Measurements from ENCODE around the gene SFT2D1.

The SFT2D1 gene

DNA sequence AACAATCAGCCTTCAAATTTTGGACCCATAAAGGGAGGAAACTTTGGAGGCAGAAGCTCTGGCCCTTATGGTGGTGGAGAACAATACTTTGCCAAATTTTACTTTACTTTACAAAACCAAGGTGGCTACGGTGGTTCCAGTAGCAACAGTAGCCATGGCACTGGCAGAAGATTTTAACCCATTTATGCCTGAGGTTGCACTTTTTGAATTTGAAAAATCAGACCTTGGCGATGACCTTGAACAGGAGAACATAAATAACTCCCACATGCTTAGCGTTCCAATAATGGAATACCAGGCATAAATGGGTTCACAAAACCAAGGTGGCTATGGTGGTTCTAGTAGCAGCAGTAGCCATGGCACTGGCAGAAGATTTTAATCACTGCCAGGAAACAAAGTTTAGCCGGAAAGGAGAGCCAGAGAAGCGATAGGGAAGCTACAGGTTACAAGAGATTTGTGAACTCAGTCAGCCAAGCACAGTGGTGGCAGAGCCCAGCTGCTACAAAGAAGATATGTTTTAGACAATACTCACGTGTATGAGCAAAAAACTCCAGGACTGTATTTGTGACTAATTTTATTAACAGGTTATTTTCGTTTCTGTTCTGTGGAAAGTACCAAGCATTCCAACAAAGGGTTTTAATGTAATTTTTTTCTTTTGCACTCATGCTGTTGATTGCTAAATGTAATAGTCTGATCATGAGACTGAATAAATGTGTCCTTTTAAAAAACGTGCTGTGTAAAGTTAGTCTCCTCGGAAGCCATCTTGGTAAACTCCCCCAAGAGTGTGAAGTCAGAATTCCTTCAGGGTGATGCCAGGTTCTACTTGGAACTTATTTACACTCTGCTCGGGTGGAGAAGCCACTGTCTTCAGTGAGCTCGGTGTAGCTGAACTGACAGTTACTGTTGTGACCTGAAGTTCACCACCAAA, 6.7 kb downstream of the SFT2D1 start:
- no peak for DNase-seq (ENCODE audit: extremely low read depth in 1 of 2, low read depth in 1 of 2)

DNA sequence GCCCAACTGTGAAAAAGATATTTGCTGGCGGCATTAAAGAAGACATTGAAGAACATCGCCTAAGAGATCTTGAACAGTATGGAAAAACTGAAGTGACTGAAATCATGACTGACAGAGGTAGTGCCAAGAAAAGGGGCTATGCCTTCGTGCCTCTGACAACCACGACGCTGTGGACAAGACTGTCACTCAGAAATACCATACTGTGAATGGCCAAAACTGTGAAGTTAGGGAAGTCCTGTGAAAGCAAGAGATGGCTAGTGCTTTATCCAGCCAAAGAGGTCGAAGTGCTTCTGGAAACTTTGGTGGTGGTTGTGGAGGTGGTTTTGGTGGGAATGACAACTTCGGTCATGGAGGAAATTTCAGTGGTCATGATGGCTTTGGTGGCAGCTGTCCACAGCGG, 7.5 kb downstream of the SFT2D1 start:
- DNase-seq (ENCODE audit: extremely low read depth in 1 of 2, low read depth in 1 of 2) = no peak

DNA sequence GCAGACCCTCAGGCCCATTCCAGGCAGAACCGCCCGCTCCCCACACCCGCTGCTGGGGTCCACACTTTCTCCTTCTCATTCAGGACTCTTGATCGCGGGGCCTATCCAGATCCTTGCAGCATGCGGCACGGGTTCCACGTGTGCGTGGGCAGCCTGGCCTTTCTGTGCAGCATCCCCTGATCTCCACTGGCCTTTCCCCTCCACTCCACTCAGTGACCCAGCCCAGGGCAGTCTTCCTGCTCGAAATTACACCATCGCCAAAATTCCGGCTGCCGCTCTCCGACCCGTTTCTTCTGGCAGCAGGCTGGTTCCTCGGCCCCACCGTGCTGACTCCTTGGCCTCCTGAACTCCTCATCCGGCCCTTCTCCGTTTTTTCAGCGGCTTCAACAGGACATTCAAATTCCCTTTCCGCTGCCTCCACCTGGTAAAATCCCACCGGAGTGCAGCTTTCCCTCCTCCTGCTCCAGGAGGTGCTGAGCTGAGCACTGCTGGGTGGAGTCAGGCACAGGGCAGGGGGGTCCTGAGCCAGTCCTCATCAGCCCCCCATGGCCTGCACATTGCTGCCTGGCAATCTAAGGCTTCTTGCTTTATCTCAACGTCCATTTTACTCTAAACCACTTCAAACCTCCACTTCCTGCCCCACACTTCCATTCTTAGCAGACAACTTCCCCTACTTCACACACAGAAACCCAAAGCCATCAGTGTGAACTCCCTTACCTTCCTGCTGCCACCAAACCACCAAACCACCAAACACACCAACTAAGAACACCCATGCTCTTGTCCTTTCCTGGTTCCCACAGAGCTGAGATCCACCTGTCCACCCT, 9.0 kb downstream of the SFT2D1 start:
- DNase-seq (ENCODE audit: extremely low read depth in 1 of 2, low read depth in 1 of 2) = peak in 1 of 2 donors; percentile 14

DNA sequence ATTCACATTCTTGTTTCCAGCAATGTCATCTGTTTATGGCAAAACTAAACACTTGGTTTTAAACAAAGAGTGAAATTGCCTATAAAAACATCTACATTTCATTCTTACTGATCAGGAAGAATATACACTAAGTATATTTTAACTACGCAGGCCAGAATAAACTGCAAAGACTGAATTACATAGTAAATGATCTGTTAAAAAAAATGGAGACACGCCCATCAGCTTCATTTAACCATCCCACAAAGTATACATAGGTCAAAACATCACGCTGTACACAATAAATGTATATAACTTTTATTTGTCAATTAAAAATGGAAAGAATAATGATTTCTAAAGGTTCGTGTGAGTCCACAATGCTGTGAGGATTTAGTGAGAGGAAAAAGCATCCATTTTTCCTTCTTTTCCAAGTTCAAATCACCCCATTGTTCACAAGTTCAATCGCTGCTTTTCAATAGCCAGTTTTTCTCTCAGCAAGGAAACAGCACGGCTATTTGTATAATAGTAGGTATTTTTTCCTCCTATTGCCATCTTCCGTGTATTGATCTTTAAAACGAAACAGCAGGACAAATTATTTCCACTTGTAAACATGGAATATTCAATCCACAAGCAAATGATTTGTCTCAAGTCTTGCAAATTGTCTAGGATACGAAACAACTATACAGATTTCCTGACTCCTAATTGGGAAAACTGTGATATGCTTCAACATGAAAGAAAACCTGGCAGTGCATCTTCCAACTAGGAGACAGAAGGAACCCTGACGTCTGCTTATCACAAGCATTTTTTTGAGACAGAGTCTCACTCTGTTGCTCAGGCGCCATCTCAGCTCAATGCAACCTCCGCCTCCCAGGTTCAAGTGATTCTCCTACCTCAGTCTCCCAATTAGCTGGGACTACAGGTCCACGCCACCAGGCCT, 10.6 kb downstream of the SFT2D1 start:
- DNase-seq (ENCODE audit: extremely low read depth in 1 of 2, low read depth in 1 of 2) = no peak

DNA sequence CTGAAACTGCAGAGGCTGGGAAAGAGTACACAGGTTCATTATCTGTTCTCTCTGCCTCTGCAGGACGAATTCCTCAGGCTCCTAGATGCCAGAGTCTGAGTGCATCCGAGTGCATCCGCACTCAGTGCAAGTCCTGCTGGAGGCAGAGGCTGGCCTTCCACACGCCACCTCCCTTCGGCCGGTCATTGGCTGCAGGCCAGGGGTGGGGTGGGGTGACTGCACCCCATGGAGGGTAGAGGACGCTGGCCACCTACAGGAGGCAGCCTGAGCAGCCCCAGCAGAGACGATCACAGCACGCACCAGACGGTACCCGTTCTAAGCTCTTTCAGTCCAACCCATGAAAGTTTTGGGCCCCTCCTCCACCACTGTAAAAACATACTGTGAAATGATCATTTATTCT, 11.7 kb downstream of the SFT2D1 start:
- DNase-seq (ENCODE audit: extremely low read depth in 1 of 2, low read depth in 1 of 2) = no peak

DNA sequence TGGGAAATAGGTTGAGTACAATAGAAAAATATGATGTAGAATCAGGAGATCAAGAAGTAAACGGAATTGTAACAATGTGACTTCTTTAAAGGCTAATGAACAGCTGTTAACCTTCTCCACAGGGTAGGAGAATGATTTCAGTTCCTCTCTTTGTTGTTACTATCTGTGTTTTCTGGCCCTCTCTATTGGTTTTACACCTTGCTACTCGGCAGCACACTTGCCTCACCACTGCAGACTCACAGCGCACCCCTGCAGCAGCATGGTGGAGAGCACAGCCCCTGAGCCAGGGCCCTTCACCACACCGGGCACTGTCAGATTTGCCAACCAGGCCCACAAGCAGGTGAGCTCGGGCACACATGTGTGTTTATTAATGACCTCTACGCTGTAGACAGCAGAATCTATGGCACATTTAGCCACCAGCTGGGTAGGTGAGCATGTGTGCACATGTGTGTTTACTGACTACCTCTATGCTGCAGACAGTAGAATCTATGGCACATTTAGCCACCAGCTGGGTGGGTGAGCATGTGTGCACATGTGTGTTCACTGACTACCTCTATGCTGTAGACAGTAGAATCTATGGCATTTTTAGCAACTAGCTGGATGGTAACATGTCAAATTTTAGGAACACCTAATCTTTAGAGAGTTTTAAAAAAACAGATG, 16.8 kb downstream of the SFT2D1 start:
- DNase-seq (ENCODE audit: extremely low read depth in 1 of 2, low read depth in 1 of 2) = no peak

DNA sequence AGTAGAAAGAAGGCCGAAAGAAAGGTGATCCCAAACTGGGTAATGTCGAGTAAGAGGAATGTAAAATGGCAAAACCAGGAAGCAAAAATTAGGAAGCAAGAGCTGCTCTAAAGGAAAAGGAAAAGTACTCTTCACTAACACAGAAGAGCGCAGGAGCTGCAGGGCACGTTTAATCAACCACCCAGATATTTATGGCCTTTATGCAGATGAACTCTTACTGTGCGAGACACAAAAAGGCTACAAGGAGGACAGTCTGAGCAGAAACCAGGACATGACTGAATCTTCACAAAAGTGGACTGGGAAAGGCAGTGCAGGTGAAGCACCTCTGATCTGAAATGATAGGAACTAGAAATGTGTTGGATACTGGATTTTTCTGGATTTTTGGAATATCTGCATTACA, 18.9 kb downstream of the SFT2D1 start:
- DNase-seq (ENCODE audit: extremely low read depth in 1 of 2, low read depth in 1 of 2) = no peak

DNA sequence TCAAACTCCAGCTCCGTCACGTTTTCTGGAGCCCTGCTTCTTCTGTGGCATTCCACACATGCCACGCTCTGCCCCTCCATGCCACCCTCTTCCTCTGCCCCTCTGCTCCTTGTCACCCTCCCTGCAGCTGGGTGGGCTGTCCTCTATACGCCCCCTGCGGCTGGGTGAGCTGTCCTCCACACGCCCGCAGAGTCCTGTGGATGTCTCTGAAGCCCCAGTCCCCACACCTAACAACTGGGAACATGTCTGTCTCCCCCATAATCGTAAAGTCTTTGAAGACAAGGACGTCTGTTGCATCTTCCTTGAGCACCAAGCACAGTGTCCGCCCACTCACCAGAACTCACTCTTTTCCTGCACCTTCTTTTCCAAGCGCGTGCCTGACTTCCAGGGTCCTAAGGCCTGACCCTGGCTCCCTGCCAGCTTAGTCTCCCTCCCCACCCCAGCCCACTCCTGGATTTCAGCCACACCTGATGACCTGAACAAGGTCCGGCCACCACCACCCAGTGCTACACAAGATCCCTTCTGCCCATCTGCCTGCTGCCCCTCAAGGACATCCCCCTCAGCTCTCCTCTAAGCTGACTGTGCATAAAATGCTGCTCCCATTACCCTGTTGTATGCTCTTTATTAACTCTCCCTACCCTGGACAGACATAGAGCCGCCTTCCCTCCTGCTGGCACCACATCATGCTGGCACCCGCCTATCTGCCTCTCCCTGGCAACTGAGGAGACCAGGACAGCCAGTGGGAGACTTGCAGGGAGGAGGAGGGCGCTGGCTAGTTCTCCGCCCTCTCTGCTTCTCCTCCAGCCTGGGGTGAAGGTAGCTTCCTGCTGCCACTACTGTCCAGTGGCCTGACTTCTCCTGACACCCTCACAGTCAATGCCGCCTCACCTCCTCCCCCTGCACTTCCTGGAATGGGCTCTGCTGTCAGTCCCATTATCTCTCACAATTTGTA, 23.4 kb downstream of the SFT2D1 start:
- DNase-seq (ENCODE audit: extremely low read depth in 1 of 2, low read depth in 1 of 2) = no peak

DNA sequence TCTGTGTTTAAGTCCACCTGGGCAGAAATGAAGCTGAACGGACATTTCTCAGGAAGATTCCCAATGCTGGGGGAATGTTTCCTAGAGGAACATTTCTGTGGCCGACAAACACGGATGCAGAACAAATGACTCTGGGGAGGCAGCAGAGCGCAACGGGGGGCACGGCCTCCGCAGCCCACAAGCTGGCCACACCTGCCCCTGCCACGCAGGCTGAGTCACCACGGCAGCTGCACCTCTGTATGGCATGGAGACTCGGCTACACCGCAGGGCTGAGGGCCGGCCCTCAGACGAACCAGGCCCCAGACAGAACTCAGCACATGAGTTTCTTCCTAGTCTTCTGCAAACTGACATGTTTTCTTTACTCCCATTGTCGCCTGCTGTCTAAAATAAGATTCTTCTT, 24.1 kb downstream of the SFT2D1 start:
- no peak for DNase-seq (ENCODE audit: extremely low read depth in 1 of 2, low read depth in 1 of 2)

DNA sequence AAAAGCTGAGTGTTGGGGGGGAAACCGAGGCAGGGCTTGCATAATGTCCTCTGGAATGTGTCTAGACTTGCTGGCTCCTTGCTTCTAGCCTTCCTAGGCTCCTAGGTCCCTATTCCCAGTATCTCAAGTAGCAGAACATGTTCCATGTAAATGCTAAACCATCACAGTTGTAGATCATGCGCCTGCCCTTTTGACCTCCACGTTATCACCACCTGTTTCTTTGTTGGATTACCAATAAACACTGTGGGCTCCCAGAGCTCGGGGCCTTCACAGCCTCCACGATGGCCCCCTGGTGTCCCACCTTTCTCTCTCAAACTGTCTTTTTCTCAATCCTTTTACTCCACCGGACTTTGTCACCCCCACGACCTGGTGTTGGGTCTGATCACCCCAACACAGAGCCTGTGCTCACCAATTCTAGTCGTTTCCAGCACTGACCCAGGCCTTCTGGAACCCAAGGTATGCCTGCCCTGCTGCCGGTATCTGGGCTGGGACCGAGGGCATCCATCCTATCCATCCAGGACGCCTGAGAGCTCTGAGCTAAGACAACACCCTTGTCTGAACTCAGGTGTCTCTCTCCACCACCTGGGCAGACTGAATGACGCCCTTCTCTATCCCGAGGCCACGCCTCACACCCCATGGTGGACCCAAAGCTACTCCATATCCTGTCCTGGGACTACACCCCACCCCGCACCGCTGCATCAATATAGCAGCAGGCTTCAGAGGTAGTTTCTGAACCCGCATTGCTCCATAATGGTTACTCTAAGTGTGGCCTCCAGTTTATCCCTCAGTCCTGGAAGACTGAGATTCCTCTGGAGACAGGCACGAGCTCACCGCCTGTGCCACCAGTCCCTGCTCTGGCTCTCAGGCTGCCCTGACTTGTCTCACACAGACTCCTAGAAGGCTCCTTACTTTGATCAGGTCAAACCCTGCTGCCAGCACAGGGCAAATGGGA, 24.8 kb downstream of the SFT2D1 start:
- DNase-seq (ENCODE audit: extremely low read depth in 1 of 2, low read depth in 1 of 2) = no peak

DNA sequence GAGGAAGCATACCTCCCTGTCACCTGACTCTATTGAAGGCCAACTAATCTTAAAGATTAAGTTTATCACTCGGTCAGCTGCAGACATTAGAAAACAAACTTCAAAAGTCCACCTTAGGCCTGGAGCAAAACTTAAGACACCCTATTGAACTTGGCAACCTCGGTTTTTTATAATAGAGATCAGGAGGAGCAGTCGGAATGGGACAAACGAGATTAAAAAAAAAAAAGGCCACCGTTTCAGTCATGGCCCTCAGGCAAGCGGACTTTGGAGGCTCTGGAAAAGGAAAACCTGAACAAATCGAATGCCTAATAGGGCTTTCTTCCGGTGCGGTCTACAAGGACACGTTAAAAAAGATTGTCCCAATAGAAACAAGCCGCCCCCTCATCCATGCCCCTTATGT, 26.9 kb downstream of the SFT2D1 start:
- no peak for DNase-seq (ENCODE audit: extremely low read depth in 1 of 2, low read depth in 1 of 2)

DNA sequence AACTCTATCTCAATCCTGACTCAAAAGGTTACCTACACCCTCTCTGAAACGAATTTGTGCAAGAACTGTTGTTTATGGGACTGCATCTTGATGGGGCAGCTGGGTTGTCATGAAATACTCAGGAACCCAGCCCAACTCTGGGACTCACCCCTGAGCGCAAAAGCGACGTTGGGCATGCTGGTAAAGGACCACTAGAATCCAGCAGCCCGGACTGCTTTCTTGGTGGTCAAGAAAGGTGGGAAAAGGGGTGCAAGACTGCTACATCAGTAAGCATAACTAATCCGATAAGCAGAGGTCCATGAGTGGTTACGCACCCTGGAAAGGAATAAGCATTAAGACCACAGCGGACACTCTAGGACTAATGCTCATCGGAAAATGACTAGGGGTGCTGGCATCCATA, 27.9 kb downstream of the SFT2D1 start:
- DNase-seq (ENCODE audit: extremely low read depth in 1 of 2, low read depth in 1 of 2) = no peak

DNA sequence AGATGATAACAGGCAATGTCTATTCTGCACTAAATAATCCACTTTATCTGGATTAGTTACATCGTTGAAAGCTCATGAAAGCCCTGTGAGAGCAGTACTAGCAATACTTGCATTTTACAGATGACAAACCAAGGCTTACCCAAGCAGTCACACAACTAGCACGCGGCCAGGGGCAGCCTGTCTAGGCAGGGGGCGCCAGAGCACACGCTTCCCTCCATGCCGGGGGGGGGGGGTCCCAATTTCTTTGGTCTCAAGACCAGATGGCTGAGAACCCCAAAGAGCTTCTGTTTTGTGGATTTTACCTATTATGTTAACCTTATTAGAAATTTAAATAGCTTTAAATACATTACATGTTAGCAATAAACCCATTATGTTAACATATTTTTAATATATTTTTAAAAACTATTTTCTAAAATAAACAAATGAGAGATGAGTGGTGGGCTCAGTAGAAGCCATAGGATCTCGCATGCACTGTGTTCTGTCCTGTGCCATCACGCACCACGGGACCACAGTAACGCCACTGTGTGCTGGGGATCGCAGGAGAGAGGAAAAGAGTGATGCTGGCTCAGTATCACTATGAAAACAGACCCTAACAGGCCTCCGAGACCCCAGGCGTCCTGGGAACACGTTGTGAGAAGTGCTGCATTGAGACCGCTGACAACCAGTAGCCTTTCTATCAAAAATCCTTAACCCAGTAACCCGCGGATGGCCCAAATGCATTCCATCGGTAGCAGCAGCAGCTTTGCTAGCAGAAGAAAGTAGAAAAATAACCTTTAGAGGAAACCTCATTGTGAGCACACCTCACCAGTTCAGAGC, 28.9 kb downstream of the SFT2D1 start:
- DNase-seq (ENCODE audit: extremely low read depth in 1 of 2, low read depth in 1 of 2) = peak in 1 of 2 donors; percentile 16

DNA sequence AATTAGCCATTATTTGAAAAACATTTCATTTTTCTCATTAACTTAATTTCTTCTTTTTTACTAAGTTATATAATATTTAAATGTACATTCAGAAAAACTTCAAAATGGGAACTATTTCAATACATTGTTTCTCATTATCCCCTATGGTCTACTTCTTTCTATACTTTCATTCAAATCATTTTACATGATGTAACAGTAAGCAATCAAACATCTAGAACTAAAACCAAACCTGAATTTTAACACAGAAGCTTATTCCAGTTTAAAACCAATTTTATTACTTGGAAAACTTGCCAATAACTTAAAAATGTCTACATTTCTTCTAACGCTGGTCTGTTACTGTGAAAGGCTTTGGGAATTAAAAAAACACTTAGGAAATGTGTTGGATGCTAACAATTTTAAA, 29.5 kb downstream of the SFT2D1 start:
- DNase-seq (ENCODE audit: extremely low read depth in 1 of 2, low read depth in 1 of 2) = no peak

DNA sequence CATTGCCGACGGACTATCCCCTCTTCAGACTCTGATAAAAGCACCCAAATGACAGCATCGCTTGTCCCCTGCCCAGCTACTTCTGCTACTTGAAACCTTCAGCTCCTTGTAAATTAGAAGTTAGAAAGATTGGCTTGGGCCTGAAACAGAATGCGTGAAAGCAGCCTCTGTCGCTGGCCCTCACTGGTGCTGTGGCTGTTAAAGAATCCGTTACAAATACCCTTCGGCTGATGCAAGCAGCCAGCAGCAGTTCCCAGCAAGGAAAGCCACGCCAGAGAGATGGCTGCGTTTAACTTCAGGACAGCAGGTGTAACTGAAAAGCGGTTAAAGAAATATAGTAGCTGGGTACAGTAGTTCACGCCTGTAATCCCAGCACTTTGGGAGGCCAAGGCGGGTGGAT, 31.7 kb downstream of the SFT2D1 start:
- DNase-seq (ENCODE audit: extremely low read depth in 1 of 2, low read depth in 1 of 2) = no peak

DNA sequence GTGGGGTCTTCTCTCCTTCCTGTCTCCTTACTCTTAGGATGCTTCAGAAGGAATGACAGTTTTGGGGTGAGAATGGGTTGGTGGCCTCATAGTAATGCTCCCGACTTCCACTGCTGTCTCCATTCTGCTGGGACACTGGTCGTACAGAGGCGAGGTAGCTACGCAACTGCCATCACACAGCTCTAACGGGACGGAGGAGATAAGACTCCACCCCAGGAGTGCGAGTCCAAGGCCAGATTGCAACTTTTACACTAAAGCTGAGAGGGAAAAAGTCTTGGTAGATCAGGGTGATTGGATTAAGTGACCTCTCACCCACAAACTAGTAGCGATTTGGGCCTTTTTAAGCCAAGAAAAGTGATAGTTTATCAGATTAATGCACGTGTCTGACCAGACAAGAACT, 32.4 kb downstream of the SFT2D1 start:
- DNase-seq (ENCODE audit: extremely low read depth in 1 of 2, low read depth in 1 of 2) = no peak

Data from stimulated activated CD8-positive, alpha-beta memory T cell treated with anti-CD3 and anti-CD28 coated beads, Interleukin-7, amount 100 ng/mL, for 48 hours (primary cell).